ENCODE results near the gene CTDSPL2.

Gene CTDSPL2

DNA sequence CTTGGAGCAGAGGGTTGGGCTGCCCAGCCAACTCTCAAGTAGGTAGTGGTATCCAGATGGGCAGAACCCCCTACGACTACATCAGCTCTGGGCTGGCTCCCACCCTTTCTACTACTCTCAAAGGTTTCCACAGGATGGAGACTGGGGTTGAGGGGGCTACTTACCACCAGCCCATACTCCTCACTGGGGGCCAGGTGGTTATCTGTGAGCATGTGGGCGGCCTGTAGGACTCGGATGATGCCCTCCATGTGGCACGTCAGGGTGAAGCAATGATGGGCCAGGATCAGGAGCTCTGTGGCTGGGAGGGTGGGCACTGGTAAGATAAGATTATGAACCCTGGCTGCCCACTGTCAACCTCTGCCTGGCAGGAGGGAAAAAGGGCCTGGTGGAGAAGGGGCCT lies 142.9 kb downstream of the CTDSPL2 start:
- Histone ChIP-seq H3K27ac (no peak overlapping the region), H3K9me3 (no peaks in the 10 kb centered on the region), H3K36me3 (peaks cover 98% of the 10 kb centered on the region), H3K4me1 (ENCODE audit: control insufficient read depth in 1 of 2, insufficient read depth in 1 of 2, low read depth in 1 of 2, low read length in 1 of 2) (no peaks in the 10 kb centered on the region), H3K4me3 (ENCODE audit: low read depth in 1 of 2, low read length in 1 of 2) (no peak overlapping the region), H3K27me3 (no peaks in the 10 kb centered on the region)
- TF ChIP-seq, protein P1, sequence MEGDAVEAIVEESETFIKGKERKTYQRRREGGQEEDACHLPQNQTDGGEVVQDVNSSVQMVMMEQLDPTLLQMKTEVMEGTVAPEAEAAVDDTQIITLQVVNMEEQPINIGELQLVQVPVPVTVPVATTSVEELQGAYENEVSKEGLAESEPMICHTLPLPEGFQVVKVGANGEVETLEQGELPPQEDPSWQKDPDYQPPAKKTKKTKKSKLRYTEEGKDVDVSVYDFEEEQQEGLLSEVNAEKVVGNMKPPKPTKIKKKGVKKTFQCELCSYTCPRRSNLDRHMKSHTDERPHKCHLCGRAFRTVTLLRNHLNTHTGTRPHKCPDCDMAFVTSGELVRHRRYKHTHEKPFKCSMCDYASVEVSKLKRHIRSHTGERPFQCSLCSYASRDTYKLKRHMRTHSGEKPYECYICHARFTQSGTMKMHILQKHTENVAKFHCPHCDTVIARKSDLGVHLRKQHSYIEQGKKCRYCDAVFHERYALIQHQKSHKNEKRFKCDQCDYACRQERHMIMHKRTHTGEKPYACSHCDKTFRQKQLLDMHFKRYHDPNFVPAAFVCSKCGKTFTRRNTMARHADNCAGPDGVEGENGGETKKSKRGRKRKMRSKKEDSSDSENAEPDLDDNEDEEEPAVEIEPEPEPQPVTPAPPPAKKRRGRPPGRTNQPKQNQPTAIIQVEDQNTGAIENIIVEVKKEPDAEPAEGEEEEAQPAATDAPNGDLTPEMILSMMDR (IDR thresholded peaks at IDR 0.05): no peak

DNA sequence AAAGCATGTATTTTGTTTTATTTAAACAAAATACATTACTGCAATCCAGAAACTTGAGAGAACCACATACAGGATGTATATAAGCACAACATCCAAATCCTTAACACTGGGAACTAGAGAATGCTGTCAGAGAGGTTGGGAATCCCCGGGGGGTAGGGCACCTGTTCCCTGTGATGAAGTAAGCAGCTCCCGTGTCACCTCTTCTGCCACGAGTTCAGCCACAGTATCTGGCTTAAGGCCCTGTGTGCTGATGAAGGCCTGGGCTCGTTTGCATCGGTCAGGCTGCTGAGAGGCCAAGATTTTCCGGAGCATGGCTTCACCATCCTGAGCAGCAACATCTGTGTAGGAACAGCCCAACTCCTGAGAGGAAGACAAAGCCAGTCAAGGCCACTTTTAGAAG lies 146.0 kb downstream of the CTDSPL2 start:
- Histone ChIP-seq H3K36me3 (peaks cover 83% of the 10 kb centered on the region), H3K4me1 (ENCODE audit: control insufficient read depth in 1 of 2, insufficient read depth in 1 of 2, low read depth in 1 of 2, low read length in 1 of 2) (peaks cover 0 to 1% of the 10 kb centered on the region in 2 experiments), H3K4me3 (ENCODE audit: low read depth in 1 of 2, low read length in 1 of 2) (no peak overlapping the region), H3K27ac (no peak overlapping the region), H3K9me3 (no peaks in the 10 kb centered on the region), H3K27me3 (no peaks in the 10 kb centered on the region)
- TF ChIP-seq, protein P1 (IDR thresholded peaks at IDR 0.05): no peak

DNA sequence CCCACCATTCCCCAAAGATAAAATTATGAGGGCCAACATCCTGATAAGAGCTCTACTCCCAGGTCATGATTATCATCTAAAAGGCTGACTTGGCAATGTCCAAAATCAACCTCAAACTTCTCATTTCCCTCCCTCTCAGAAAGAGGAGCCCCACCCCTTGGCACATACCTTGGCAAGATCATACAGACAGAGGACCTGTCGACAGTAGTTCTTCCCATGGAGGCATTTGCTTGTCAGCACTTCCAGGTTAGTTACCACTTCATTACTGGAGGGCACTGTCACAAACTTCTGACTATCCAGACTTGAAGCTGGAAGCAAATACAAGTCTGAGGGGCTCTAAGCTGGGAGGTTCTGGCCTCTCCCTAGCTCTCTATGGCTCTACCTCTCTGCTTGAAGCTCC lies 147.3 kb downstream of the CTDSPL2 start:
- TF ChIP-seq, protein P1 (IDR thresholded peaks at IDR 0.05): no peak
- Histone ChIP-seq H3K4me3 (ENCODE audit: low read depth in 1 of 2, low read length in 1 of 2) (no peak overlapping the region), H3K36me3 (peaks cover 72% of the 10 kb centered on the region), H3K27me3 (no peaks in the 10 kb centered on the region), H3K9me3 (no peaks in the 10 kb centered on the region), H3K27ac (no peak overlapping the region), H3K4me1 (ENCODE audit: control insufficient read depth in 1 of 2, insufficient read depth in 1 of 2, low read depth in 1 of 2, low read length in 1 of 2) (peaks cover 0 to 6% of the 10 kb centered on the region in 2 experiments)

All from neutrophil (primary cell).